ENCODE results near the gene B4GALT4.
A peak's percentile ranks its signal among the peaks of the same experiment; 100 is the strongest.

Gene B4GALT4

DNA sequence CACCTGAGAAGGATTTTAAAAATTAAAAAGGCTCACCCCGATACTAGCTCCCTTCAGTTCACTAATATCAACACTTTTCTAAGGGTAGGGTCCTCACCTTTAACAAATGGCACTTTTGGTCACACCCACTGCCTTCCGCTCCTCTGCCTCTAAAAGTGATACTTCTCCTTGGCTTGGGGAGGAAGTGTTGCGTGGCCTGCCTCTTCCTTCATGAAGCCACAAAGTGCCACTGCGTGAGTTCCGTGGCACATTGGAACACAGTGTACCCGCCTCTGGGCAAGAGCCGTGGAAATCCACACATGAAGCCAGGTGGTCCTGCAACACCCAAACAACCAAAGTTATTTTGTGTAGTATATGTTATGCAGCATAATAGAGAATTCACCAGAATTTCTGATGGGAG lies 3.9 kb downstream of the B4GALT4 start:
- DNase-seq: peak in 1 of 2 donors; percentile 28

DNA sequence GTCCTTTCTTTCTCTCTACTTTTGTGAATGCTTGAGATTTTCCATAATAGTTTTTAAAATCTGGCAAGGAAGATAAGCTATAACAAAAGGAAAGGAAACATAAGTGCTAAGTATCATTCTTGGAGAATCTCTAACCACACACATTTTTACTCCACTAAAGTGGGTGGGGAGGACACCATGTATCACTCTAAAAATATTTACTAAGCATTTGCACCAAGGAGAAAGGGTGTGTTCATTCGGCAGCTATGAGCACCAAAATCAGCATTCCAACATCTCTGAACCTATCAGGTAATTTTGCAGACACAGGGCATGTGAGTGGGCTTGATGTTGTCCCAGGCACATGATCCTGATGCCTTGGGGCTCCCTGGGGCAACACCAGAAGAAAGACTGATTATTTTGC lies 5.5 kb downstream of the B4GALT4 start:
- DNase-seq: no peak

DNA sequence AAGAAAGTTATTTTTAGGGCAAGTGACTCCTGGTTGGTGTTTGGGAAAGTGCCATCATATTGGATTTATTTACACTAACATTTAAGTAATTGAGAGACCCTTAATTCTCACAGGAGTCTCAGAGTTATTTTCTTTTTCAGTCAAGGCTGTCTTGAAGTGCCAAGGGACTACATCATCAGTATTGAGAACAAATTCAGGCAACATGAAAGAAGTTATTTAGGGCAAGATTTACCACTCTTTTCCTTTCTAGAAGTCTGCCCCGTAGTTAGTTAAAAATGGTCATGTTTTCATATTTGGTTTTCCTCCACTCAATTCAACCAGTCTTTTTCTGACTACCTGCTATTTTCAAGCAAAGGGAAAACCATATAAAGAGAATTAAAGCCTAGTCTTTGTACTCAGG lies 6.1 kb downstream of the B4GALT4 start:
- no peak for DNase-seq

- DNase-seq: no peak
These were observed 9.9 kb downstream of the B4GALT4 start for GRCh38 chr3:119230745-119231144.

- no peak for DNase-seq
These were observed 10.6 kb downstream of the B4GALT4 start for GRCh38 chr3:119230071-119230470.

- no peak for DNase-seq
These were observed 11.5 kb downstream of the B4GALT4 start for GRCh38 chr3:119229190-119229589.

GRCh38 chr3:119228373-119229145 lies 12.1 kb downstream of the B4GALT4 start:
- no peak for DNase-seq

- no peak for DNase-seq
These were observed 13.4 kb downstream of the B4GALT4 start for GRCh38 chr3:119227070-119227850.

DNA sequence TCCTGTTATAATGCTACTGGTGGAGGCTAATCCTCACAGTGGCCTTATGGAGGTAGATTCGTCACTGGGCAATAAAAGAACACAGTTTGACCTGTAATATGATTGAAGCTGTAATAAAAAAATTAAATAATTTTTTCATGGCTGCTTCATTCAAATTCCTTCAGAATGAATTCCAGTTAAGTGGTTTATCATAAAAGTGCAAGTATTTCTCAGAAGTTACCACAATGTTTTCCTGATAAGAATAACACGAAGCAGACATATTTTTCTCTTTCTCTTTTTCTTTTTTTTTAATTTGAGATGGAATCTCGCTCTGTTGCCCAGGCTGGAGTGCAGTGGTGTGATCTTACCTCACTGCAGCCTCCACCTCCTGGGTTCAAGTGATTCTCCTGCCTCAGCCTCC lies 15.6 kb downstream of the B4GALT4 start:
- DNase-seq: no peak

- no peak for DNase-seq
These were observed 17.2 kb downstream of the B4GALT4 start for GRCh38 chr3:119223511-119223910.

GRCh38 chr3:119222391-119222790 lies 18.3 kb downstream of the B4GALT4 start:
- DNase-seq: no peak

- DNase-seq: no peak
These were observed 18.8 kb downstream of the B4GALT4 start for GRCh38 chr3:119221779-119222320.

DNA sequence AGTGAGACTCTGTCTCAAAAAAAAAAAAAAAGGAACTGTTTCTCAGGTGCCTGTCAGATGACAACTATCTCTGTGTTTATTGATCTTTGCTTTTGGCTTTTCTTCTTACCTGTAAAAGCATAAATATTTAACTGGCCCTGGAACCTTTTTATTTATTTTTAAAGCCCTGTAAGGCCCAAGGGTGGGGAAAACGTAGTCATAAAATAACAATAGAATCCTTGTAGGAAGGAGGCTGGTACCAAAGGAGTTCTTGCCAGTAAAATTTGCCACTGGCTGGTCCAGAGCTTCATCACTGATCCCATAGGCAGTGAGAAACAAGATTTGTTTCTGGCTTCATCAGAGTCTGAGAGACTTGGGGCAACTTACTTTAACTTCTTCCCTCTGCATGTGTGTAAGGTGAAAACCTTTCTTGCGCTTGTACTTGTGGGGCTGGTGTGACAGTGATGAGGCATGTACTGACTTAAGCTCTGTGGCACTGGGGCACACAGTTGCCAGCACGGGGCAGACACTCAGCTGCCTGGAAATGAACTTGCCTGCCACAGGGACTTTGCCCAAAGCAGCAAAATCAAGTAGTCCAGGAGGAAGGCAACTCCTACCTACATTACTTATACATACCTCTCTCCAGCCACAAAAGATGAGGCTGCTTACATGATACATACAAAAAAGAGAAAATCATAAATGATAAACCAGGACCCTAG lies 19.6 kb downstream of the B4GALT4 start:
- DNase-seq: no peak

DNA sequence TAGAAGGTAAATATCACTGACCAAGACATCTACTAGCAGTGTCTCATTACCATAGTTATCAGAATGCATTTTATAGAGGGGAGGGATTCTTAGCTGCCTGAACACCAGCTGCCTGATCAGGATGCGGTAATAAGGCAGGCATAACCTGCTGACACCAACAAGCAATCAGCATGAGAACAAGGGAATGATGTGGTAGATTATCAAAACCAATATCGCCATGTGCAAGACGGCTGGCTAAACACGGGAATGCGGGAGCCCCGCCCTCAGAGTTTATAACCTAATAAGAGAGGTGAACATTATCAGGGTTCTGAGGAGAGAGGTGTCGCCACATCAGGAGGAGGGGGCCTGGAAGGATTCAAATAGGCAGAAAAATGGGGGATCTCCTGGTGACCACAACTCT lies 20.5 kb downstream of the B4GALT4 start:
- DNase-seq: no peak

DNA sequence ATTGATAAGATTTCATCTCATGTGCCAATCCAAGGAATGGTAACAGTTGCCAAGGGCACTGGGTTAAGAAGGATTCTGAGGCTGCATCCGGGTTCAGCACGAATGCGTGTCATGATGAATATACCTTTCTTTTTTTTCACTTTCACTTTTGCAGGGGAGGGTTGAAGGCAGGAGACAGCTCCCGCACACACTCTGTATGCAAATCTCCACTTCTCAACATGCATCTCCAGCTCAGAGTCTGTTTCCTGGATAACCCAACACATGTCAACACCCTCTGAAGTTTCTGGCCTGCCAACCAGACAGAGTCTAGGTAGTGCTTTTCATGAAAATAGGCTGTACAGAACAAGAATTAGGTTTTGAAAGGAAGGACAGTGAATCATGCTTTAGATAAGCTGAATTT lies 21.6 kb downstream of the B4GALT4 start:
- DNase-seq: no peak

DNA sequence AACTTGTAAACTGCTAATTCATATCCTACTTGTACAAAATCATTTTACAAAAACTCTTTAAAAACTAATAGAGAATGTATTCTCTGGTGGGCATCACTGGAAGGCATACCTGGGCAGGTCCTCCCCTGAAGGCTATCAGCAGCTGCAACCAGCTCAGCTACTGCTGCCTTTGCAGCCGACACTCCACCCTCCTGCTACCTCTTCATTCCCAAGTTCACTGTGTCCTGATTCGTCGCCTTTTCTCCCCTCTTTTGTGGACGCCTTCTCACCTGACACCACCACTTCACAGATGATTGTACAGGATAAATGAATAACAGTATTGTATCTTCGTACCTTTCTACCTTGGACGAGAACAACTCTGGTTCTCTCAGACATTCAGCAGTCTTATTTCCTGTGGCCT lies 28.9 kb downstream of the B4GALT4 start:
- DNase-seq: no peak

DNA sequence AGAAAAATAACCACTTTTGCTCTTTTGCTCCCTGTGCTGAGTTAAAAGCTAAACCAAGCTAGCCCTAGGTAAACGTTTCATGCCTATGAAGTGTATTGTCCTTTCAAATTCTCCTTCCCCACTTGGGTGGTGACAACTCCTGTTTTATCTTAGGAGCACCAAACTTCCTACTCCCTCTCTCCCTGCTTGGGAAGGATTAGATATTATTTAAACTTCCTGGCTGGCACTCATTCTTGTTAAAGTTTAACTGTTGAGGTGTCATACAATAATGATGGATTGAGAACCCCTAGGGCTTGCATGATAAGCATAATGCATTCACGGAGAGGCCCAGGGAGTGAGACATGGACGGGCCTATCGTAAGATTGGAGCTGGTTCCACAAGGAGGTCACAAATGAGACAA lies 29.5 kb downstream of the B4GALT4 start:
- DNase-seq: no peak

DNA sequence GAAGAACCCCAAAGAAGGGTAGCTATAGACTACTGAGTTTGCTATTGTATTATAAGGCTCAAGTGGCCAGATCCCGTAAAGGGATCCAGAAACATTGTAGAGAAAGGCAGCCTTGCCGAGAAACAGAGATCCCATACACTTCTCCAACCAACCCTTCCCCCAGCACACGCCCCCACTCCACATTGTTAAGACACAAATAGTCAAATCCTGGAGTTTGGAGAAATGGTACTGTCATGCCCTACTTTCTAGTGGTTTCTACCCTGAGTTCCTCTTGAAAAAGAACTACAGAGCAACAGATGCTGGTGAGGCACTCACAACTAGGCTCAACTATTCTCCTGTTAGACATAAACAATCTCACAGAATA lies 33.2 kb downstream of the B4GALT4 start:
- no peak for DNase-seq

- no peak for DNase-seq
These were observed 33.8 kb downstream of the B4GALT4 start for GRCh38 chr3:119206611-119207511.

- DNase-seq: no peak
These were observed 35.0 kb downstream of the B4GALT4 start for GRCh38 chr3:119205685-119206084.

- no peak for DNase-seq
These were observed 35.5 kb downstream of the B4GALT4 start for GRCh38 chr3:119205209-119205608.

DNA sequence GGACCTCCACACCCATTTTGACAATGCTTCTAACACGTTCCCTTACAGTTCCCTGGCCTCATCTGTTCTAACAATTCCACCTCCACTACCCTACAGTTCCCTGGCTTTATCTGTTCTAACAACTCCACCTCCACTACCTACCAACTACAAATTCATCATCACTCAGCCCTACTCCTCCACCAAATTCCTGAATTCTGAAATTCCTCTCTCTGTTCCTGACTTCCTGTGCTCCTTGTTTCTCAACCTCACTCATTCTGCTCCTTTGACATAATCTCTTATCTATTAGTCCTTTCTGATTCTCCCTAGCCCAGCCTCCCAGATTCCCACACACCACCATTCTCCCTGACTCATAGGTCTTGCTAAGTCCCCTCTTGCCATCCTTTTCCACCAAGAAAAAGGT lies 44.8 kb downstream of the B4GALT4 start:
- no peak for DNase-seq

All from inflammatory macrophage (primary cell).